GM19099 (cell line): ENCODE results near the gene CD2.

Source experiments
- POLR2A ChIP-seq: IDR thresholded peaks from 3 replicates; pipeline ENCODE4 v1.6.1; 2011; ENCODE audit warnings: low read depth; ENCODE audit not compliant: insufficient read length; ENCODE audit errors: extremely low read depth

CD2 gene

DNA sequence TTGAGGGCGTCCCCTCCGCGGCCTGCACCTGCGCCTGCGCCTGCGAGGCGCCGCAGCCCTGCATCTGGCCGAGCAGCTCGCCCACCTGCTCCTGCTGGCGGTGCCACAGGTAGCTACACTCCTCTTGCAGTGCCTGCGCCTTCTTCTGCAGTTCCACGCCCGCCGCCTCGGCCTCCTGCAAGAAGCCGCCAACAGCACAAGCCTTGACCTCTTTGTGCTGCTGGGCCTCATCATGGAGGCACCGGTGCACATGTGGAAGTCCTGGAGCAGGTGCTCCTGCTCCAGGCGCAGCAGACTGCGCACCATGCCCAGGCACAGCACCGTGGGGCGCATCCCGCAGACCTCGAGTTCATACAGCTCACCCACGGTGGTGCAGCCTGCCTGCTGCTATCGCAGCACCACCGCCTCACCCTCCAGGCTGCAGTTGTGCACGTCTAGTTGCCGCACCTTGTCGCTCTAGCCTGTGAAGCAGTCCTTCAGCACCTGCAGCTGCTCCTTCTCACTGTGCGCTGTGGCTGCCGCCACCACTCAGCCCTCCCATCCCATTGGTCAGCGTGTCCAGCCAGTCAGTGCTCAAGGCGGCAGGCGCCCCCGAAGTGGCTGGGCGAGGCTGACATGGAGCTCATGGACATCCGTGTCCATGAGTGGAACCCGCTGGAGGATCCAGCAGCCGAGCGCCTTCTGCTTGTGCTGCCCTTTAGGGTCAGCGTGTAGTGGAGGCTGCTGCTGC, 12.2 kb upstream of the CD2 start:
- no peak for TF ChIP-seq POLR2A

DNA sequence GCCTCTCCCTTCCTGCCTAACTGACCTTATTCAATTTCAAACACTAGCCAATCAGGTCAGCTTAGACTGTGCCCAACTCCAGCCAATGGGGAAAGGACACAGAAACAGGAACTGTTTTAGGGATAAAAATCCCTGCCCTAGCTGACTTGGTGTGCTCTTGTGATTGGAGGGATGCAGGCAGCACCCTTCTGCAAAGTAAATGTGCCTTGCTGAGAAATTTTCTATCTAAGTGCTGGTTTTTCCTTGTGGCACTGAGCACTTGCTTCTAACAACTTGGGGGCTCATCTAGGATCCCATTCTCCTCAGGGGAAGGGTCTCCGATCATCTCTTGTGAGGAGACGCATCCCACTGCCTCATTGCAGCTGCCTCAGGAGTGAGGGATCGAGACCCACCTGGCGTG, 10.7 kb upstream of the CD2 start:
- no peak for TF ChIP-seq POLR2A

DNA sequence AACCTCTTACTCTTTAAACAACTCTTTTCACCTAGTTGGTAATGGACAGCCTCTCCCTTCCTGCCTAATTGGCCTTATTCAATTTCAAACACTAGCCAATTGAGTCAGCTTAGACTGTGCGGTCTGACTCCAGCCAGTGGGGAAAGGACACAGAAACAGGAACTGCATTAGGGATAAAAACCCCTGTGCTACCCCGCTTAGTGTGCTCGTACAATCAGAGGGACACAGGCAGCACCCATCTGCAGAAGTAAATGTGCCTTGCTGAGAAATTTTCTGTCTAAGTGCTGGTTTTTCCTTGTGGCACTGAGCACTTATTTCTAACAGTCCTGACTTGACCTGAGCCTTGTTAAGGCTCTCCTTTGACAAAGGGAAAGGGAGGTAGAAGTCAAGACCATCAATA, 6.0 kb upstream of the CD2 start:
- TF ChIP-seq POLR2A, result no peak

DNA sequence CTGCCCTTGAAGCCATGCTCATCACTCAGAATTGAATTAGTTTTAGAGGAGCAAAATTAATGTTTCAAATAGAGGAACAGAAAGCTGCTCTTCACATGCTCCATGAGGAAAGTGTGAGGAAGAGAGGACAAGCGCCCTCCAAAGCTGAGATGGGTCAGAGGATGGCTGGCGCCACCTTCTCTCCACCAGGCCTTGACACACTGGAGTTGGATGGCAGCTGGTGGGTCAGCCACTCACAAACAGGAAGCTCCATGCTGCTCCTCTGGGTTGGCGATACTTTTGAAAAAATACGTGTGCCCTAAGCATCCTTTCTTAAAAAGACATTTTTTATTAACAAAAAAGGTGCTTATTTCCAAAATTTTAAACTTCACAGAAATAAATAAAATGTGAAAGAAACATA, 3.1 kb upstream of the CD2 start:
- no peak for TF ChIP-seq POLR2A

DNA sequence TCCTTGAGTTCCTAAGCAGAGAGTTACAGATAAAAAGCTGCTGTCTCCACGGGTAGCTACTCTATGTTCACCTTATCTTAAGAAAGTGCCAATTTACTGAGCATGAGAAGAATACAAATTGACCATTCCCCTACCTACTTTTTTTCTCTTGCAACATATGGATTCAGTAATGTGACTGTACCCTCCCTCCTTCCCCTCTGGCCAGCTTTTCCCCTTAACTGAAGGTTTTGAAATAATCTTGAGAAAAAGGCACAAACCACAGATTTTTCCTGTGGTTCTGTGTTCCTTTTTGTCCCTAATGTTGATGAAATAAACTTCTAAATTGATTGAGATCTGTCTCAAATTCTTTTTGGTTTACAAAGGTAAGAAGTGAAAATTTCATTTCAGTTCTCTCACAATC, 2.6 kb upstream of the CD2 start:
- no peak for TF ChIP-seq POLR2A

DNA sequence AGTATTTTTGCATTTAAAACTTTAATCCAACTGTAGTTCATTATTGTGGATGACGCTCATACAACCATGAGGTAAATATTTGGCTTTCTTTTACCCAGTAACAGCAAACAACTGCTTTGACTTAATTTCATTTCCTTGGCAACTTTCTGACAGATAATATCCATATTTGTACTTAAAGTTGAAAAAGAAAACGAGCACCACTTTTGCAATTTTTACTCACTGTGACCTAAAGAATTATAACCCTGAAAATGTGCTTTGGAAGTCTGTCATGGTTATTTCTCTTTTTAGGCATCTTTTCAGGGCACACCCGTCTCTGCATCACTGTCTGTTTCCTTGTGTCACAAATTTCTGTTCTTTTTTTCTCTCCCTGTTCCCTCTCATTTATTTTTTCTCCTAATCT, 918 bp upstream of the CD2 start:
- no peak for TF ChIP-seq POLR2A

DNA sequence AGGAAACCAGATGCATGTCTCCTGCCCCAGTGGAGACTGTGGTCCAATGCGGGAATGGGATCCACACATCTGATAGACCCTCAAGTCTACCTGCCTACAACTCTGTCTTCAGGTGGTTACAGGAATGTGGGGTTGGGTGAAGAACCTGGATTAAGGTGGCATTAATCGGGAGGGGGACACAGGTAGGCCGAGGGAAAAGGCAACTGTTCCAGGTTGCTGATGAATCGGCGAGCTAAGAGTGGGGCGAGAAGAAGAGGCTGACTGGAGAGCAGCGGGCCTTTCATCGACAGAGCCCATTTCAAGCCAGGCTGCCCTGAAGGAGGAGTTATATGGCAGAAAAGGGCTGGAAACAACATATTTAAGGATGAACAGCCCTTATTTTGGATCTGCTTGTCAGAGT, 836 bp downstream of the CD2 start:
- no peak for TF ChIP-seq POLR2A

DNA sequence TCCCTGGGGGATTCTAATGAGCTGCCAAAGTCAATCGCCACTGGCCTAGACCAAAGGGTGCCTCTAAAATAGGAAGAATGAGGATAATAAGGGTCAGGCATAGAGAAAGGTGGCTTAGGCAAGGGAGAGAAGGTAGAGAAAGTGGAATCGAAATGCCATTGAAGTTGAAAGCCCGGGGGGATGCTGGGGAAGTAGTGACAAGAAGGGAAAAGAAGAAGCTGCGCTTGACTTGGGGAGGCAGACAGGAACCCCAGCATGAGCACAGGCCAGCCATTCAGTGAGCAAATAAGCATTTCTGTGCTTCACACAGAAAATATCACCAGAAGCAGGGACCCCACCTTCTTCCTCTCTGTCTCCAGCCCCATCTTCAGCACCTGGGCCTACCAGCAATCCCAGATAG, 1.5 kb downstream of the CD2 start:
- no peak for TF ChIP-seq POLR2A

DNA sequence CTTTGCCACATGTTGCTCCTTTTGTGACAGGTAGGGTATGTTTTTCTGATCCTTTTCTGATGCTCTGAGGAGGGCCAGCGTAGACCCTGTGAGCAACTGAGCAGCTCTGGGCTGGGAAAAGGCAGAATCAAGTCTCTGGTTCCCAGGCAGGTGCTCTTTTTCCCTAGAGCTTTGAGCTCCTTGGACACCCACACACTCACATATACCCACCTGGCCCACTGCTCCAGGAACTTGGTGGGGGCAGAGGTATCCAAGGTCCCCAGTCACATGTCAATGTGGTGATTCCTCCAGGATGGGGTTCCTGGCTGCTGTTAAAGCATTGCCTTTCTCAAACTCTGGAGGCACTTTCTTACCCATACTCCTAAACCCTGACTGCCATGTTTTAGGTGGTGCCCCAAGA, 5.4 kb downstream of the CD2 start:
- no peak for TF ChIP-seq POLR2A

DNA sequence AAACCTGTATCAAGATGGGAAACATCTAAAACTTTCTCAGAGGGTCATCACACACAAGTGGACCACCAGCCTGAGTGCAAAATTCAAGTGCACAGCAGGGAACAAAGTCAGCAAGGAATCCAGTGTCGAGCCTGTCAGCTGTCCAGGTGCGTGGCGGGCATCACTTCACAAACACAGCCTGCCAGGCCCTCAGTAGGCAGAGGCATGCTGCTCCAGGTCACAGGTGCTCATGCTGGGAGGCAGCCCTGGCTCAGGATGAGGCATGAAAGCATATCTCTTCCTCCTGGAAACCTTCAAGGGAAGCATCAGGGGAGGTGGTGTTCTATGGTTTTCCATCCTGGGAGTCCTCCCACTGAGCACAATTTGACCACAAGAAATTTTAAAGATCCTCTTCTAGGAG, 6.3 kb downstream of the CD2 start:
- no peak for TF ChIP-seq POLR2A

DNA sequence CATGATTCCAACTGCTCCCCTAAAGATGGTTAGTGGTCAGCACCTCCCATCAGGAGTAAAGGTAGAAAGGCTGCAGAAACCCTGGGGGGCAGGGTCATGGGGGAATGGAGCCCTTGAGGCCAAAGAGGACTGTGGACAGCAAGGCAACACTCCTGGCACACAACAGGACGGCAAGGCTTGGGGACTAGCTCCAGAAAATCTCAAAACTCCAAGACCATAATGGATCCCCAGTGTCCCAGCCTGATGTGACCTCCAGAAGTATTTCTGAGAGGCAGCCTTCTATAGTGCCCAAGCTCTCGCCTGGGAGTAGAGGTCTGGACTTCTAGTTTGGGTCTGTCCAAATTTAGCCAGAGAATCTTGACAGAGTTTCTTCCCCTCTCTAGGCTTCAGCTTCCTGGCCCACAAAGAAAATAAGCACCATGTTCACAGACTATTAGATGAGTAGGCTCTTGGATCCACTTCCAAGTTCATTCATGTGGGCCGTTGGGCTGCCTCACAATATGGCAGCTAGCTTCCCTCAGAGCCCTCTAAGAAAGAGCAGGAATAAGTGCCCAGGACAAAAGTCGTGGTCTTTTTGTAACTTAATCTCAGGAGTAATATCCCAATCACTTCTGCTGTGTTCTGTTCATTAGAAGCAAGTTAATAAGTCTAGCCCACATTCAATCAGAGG, 6.9 kb downstream of the CD2 start:
- TF ChIP-seq POLR2A, result no peak

DNA sequence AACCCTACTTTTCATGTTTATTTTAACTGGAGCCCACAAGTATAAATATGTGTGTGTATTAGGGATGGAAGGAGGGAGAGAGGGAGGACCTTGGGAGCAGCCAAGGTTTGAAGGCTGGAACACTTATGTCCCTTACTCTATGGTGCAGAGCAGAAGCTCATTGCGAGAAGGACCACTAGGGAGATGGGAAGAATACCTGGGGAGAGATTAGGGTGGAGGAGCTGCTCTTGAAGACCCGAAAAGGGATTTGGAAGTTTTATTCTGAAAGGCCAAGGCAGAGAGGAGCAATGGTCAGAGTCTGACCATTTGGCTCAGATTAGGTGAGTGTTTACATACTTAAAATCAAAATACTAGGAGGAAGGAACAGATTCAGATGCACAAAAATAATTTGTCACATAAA, 8.1 kb downstream of the CD2 start:
- no peak for TF ChIP-seq POLR2A

DNA sequence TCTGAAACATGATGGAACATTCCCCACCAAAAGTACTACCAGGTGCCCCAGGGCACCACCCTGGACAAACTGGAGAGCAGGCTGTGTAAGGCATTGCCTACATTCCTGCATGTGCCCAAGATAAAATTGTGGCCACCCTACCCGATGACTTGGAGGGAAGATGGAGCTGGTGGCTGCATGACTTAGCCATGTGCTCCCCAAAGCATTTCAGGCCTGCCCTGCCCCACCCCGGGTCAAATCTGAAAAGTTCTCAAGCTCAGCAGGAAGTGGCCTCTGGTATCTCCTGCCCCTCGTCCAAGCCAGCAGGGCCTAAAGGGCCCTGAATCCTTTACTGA, 8.5 kb downstream of the CD2 start:
- TF ChIP-seq POLR2A, result no peak

DNA sequence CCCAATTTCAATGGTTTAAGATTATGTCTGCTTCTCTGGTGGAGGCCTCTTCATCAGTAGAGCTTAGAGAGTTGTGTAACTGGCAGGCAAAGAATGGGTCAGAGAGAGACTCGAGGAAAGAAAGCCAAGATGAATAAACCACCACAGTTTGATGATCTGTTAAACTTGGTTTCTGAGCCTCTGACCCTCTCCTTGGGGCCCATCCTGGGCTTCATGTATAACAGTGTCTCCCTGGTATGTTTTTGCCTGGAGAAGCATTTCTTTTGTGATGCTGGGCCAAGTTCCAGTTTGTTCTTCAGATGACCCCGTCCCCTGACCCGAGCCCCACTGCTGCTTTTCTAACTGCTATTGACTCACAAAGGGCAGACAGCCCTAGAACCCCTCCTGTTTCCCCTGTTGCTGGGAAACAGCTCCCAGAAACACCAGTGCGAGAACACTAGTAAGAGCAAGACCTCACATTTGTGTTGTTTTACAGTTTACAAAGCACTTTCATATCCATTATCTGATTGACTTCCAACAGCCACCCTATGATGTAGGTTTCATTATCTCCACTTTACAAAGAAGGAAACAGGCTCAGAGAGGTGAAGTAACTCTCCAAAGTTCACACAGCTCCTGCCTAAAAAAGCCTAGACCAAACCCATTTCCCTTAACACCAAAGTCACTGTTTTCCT, 9.0 kb downstream of the CD2 start:
- TF ChIP-seq POLR2A, result no peak

DNA sequence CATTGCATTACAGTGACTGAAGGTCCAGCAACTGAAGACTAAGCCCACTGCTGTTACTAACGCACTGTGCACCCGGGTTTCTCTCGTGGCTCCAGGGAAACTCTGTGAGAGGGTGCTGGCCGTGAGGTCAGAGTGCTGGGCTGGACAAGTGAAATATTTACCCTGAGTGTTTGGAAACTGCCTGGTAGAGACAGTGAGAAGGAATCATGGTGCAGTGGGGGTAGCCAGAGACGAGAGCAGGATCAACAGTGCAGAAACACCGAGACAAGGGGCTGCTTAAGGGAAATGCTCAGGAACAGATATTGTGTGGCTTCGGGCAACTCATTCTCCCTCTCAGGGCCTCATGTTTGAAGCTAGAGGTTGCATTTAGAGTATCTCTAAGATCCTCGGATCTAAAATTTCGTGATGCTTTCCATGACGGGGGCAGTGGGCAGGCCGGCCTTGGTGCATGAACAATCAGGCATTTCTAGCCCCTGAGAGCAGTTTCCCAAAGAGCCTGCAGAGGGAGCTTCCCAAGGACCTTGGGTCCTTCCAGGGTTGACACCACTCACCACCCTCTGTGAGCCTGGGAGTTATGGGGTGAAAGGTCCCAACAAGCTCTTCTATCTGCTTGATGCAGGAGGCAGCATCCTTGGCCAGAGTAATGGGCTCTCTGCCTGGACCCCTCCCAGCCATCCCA, 9.7 kb downstream of the CD2 start:
- TF ChIP-seq POLR2A, result no peak

DNA sequence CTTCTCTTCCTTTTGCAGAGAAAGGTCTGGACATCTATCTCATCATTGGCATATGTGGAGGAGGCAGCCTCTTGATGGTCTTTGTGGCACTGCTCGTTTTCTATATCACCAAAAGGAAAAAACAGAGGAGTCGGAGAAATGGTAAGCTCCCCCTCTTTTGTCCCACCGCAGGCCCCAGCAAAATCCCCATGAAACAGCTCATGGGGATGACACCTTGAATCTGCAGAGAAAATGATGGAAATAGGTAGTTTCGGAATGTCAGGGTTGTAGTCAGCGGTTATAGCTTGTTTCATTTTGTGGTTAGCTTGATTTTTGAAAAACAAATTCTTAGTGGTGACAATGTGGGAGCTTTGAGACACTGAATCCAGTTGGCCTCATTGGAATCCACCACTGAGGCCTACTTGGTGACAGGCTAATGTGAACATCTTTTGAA, 10.3 kb downstream of the CD2 start:
- no peak for TF ChIP-seq POLR2A
